Left ventricle myocardium inferior (tissue), 1 donor: ENCODE results near the gene ATXN7L1. TPM values are rescaled to one million over a fixed set of nuclear protein-coding genes. Genes with fewer than 3 reads are reported as not detected.

Experiments used
- DNase-seq: peaks from one replicate; pipeline ENCODE4 v3.0.0-alpha.2; 2020
- H3K27ac ChIP-seq: fragments of 200-600 bp; replicated peaks from 2 replicates; pipeline ENCODE4 v1.8.0; 2021
- H3K27me3 ChIP-seq: fragments of 200-600 bp; 2 replicates; pipeline ENCODE4 v1.8.0; 2021; ENCODE audit warnings: low read depth
- H3K36me3 ChIP-seq: fragments of 200-600 bp; 2 replicates; pipeline ENCODE4 v1.8.0; 2021
- H3K4me1 ChIP-seq: fragments of 200-600 bp; 2 replicates; pipeline ENCODE4 v1.8.0; 2021
- H3K4me3 ChIP-seq: fragments of 200-600 bp; 2 replicates; pipeline ENCODE4 v1.8.0; 2021; ENCODE audit warnings: mild to moderate bottlenecking, moderate library complexity
- H3K9me3 ChIP-seq: fragments of 200-600 bp; replicated peaks from 2 replicates; pipeline ENCODE4 v1.8.0; 2021
- CTCF ChIP-seq: fragments of 200-600 bp; IDR thresholded peaks from 2 replicates; pipeline ENCODE4 v1.8.0; 2021; ENCODE audit warnings: antibody characterized with exemption, mild to moderate bottlenecking, borderline replicate concordance
- intact Hi-C: fragments of 100-400 bp; cut with micrococcal nuclease; formaldehyde crosslinking; loops from one replicate; pipeline ENCODE4 v1.11.0; 2022
- total RNA-seq: library from RNA; stranded (reverse); fragmentation: NEBNext Ultra II Directional; extraction: Animal tissue kit (Norgen Biotek cat#: 25700); gene quantifications from one replicate; pipeline ENCODE4 v1.2.1, GENCODE V29; 2021
- donor health status: DM: no; HTN: yes; CAD: no; lungs with severe emphysema.

The ATXN7L1 gene
- total RNA-seq, 1 donor from 2014 or later, result 6.2 TPM

GRCh38 chr7:105776986-105777910, 99.2 kb downstream of the ATXN7L1 start:
- no peaks in the 10 kb centered on the region for H3K27me3 ChIP-seq
- no peak for TF ChIP-seq CTCF
- H3K4me1 ChIP-seq, result peaks cover 23% of the 10 kb centered on the region
- intact Hi-C loops, result no loop called here
- DNase-seq, result no peak
- no peaks in the 10 kb centered on the region for H3K9me3 ChIP-seq
- no peaks in the 10 kb centered on the region for H3K36me3 ChIP-seq
- no peak overlapping the region for H3K27ac ChIP-seq
- H3K4me3 ChIP-seq, result no peak overlapping the region

GRCh38 chr7:105776068-105776790, 100.2 kb downstream of the ATXN7L1 start:
- Histone ChIP-seq H3K36me3 (no peaks in the 10 kb centered on the region), H3K4me3 (no peak overlapping the region), H3K9me3 (no peaks in the 10 kb centered on the region), H3K4me1 (peaks cover 23% of the 10 kb centered on the region), H3K27ac (no peak overlapping the region), H3K27me3 (no peaks in the 10 kb centered on the region)
- DNase-seq, result no peak
- intact Hi-C loops, result no loop called here
- TF ChIP-seq CTCF, result no peak

DNA sequence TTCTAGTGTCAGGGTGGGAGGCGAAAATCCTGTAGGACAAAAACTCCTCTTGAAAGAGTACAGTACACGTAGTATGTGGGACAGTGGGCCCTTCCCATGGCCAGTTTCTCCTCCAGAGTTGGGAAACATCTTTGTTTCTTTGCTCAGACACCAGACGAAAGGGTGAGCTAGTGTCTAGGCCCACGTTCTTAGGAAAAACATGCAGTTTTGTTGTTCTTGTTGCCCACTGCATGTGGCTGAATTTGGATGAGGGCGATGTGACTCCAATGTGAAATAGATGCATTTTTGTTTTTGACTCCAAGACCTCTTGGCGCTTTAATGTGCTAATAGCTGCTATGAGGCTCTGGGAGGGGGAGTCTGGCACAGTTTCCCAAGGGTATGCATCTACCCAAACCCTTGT, 100.8 kb downstream of the ATXN7L1 start:
- no peak for DNase-seq
- Histone ChIP-seq H3K27me3 (no peaks in the 10 kb centered on the region), H3K36me3 (no peaks in the 10 kb centered on the region), H3K9me3 (no peaks in the 10 kb centered on the region), H3K4me1 (peaks cover 20% of the 10 kb centered on the region), H3K27ac (no peak overlapping the region), H3K4me3 (no peak overlapping the region)
- intact Hi-C loops, result no loop called here
- TF ChIP-seq CTCF, result no peak

- DNase-seq, result no peak
- Histone ChIP-seq H3K36me3 (no peaks in the 10 kb centered on the region), H3K9me3 (no peaks in the 10 kb centered on the region), H3K4me1 (peaks cover 13% of the 10 kb centered on the region), H3K4me3 (no peak overlapping the region), H3K27me3 (no peaks in the 10 kb centered on the region), H3K27ac (no peak overlapping the region)
- intact Hi-C loops, result no loop called here
- no peak for TF ChIP-seq CTCF
These were observed 103.4 kb downstream of the ATXN7L1 start for GRCh38 chr7:105773030-105773460.

GRCh38 chr7:105769901-105770628, 106.3 kb downstream of the ATXN7L1 start:
- DNase-seq, result no peak
- no peaks in the 10 kb centered on the region for H3K27me3 ChIP-seq
- intact Hi-C loops, result loop anchor here (10.0 kb wide), 1 partner anchor 105 kb away; the partner anchor contains the start of gene ATXN7L1
- no peaks in the 10 kb centered on the region for H3K9me3 ChIP-seq
- H3K27ac ChIP-seq, result no peak overlapping the region
- H3K36me3 ChIP-seq, result no peaks in the 10 kb centered on the region
- no peak overlapping the region for H3K4me3 ChIP-seq
- H3K4me1 ChIP-seq, result peaks cover 7% of the 10 kb centered on the region
- no peak for TF ChIP-seq CTCF
